Right lobe of liver (tissue), 6 donors: ENCODE measurements around the gene REEP6. TPM values are rescaled to one million over a fixed set of nuclear protein-coding genes. Genes with fewer than 3 reads are reported as not detected.
"Not testable (repeated sequence)": the region's sequence is repeated elsewhere in the genome, so short reads cannot be mapped to it uniquely, and the experiment has no call there.

ENCODE experiments used
- ATAC-seq, 4 donors: fragments of 200-7000 bp; cut with Tn5 transposase; one replicate each; pipeline ENCODE4 v1.9.1; 2020; ENCODE audit warnings: mild to moderate bottlenecking in 4 of 4, moderate library complexity in 4 of 4
- DNase-seq, 3 donors: peaks; one replicate each; pipeline ENCODE4 v3.0.0-alpha.2; 2020
- H3K27ac ChIP-seq, 3 donors: fragments of 200-600 bp; one replicate each; pipeline ENCODE4 v1.8.0; 2022
- H3K27me3 ChIP-seq, 2 donors: fragments of 200-600 bp; one replicate each; pipeline ENCODE4 v1.8.0; 2022
- H3K36me3 ChIP-seq, 4 donors: fragments of 200-600 bp; sonication (generic) in 1 of 4; one replicate each; pipeline versions ENCODE4 v1.5.1 to v1.8.0; 2017 to 2022; ENCODE audit warnings: control low read depth in 1 of 4
- H3K4me1 ChIP-seq, 4 donors: fragments of 200-600 bp; sonication (generic) in 1 of 4; one replicate each; pipeline versions ENCODE4 v1.5.1 to v1.8.0; 2017 to 2022; ENCODE audit warnings: control low read depth in 1 of 4
- H3K4me3 ChIP-seq, 3 donors: fragments of 200-600 bp; one replicate each; pipeline ENCODE4 v1.8.0; 2022
- H3K9me3 ChIP-seq, 4 donors: fragments of 200-600 bp; sonication (generic) in 1 of 4; one replicate each; pipeline versions ENCODE4 v1.5.1 to v1.8.0; 2017 to 2022; ENCODE audit warnings: control low read depth in 1 of 4
- POLR2A ChIP-seq: fragments of 450-650 bp; IDR thresholded peaks from one replicate; pipeline ENCODE4 v1.6.1; 2017; ENCODE audit warnings: antibody characterized with exemption, mild to moderate bottlenecking
- WGBS: methylation state at CpG from one replicate; pipeline ENCODE4 v1.1.6; 2018; ENCODE audit warnings: low coverage, low lambda C conversion rate; ENCODE audit not compliant: insufficient coverage; ENCODE audit errors: missing lambda C conversion rate; 5-methylcytosine and 5-hydroxymethylcytosine counted together
- intact Hi-C, 2 donors: fragments of 100-400 bp; cut with DNase I; formaldehyde crosslinking; loops; one replicate each; pipeline versions ENCODE4 v1.11.2 to v1.14.1; 2022
- total RNA-seq, 6 experiments: library from RNA; depleted of rRNA in 2 of 6; stranded (reverse); fragments of >200 nt in 2 of 6; fragmentation: NEBNext Ultra II Directional in 3 of 6; extraction: Animal tissue kit (Norgen Biotek cat#: 25700) in 3 of 6; gene quantifications; one replicate each; pipeline versions ENCODE4 v1.1.0 to v1.2.4, GENCODE V29; 2016 to 2023
- TF ChIP-seq, protein P1 (sequence below), 4 donors: fragments of 200-600 bp in 3 of 4; fragments of 450-650 bp in 1 of 4; IDR thresholded peaks; one replicate each; pipeline versions ENCODE4 v1.5.1 to v1.8.0; 2016 to 2022; ENCODE audit warnings: antibody characterized with exemption in 4 of 4, mild to moderate bottlenecking in 2 of 4
- donor health status: DM: no; HTN: yes; CAD: no.
- donor health status: DM: no; HTN: no; CAD: no.
- donor health status: DM: no; HTN: no; CAD: no.
- donor health status: DM: no; HTN: yes; CAD: no.
- donor health status: DM: no; HTN: yes; CAD: no.

Gene REEP6
- total RNA-seq, 6 experiments from 2014 or later = 113 to 218 (median 177) TPM

DNA sequence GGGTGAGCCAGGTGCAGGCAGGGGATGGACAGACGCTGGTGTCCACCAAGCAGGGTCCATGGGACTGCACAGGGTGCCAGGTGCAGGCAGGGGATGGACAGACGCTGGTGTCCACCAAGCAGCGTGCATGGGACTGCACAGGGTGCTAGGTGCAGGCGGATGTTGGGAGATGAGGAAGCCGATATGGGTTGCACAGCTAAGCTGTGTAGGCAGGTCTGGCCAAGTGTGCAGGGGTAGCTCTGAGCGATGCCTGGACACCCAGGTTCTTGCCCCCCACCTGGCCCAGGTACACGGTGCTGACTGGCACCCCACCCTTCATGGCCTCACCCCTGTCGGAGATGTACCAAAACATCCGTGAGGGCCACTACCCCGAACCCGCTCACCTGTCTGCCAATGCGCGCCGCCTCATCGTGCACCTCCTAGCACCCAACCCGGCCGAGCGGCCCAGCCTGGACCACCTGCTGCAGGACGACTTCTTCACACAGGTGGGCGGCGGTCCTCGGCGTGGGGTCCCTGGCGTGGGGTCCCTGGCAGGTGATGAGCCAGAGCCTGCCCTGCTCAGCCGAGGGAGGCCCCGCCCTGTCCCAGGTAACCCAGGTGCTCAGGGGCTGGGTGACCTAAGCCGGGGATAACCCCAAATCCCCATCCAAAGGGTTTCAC, 36.8 kb downstream of the REEP6 start:
- DNase-seq (no peak), ATAC-seq (no peak)
- TF ChIP-seq, protein P1, sequence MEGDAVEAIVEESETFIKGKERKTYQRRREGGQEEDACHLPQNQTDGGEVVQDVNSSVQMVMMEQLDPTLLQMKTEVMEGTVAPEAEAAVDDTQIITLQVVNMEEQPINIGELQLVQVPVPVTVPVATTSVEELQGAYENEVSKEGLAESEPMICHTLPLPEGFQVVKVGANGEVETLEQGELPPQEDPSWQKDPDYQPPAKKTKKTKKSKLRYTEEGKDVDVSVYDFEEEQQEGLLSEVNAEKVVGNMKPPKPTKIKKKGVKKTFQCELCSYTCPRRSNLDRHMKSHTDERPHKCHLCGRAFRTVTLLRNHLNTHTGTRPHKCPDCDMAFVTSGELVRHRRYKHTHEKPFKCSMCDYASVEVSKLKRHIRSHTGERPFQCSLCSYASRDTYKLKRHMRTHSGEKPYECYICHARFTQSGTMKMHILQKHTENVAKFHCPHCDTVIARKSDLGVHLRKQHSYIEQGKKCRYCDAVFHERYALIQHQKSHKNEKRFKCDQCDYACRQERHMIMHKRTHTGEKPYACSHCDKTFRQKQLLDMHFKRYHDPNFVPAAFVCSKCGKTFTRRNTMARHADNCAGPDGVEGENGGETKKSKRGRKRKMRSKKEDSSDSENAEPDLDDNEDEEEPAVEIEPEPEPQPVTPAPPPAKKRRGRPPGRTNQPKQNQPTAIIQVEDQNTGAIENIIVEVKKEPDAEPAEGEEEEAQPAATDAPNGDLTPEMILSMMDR (IDR thresholded peaks at IDR 0.05) = no peak
- no peak for TF ChIP-seq POLR2A
- Histone ChIP-seq H3K4me1 (no peaks in the 10 kb centered on the region), H3K9me3 (no peaks in the 10 kb centered on the region), H3K27ac (no peak overlapping the region), H3K27me3 (no peaks in the 10 kb centered on the region), H3K4me3 (no peak overlapping the region), H3K36me3 (no peaks in the 10 kb centered on the region)
- intact Hi-C loops = no loop called here
- WGBS = 25% methylated on average over 2 of the region's 27 CpGs

DNA sequence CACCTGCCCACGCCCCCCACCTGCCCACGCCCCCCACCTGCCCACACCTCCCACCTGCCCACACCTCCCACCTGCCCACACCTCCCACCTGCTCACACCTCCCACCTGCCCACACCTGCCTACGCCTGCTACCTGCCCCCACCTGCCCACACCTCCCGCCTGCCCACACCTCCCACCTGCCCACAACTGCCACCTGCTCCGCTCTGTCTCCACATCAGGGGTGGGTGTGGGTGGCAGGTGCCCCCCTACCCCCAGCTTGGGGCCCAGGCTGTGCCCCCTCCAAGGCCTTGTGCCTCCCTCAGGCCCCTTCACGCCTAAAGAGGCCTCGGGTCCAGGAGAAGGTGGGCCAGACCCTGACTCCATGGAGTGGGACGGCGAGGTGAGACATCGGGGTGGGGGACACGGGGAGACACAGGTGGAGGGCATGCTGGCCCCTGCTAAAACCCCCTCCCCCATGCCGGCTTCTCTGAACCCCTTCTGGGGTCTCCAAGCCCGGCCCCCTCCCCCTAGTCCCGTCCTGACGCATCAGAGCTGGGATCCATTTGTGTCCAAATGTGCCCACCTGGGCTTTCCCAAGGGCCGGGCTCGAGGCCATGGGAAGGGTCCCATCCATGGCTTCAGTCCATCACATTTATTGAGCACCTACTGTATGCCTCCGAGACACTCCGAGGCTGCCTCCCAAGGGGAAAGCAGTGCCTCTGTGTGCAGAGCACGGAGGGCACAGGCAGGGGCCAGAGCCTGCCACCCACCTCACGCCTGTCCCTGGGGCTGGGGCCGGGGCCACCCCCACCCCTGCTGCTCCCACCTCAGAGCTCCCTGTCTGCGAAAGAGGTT, 37.8 kb downstream of the REEP6 start:
- Histone ChIP-seq H3K36me3 (no peaks in the 10 kb centered on the region), H3K27ac (no peak overlapping the region), H3K4me1 (no peaks in the 10 kb centered on the region), H3K27me3 (no peaks in the 10 kb centered on the region), H3K9me3 (no peaks in the 10 kb centered on the region), H3K4me3 (no peak overlapping the region)
- ATAC-seq = no peak
- 51% methylated on average over 8 of the region's 23 CpGs for whole genome bisulfite sequencing
- intact Hi-C loops = no loop called here
- DNase-seq = no peak
- TF ChIP-seq, protein P1 (IDR thresholded peaks at IDR 0.05) = no peak
- TF ChIP-seq POLR2A = no peak

DNA sequence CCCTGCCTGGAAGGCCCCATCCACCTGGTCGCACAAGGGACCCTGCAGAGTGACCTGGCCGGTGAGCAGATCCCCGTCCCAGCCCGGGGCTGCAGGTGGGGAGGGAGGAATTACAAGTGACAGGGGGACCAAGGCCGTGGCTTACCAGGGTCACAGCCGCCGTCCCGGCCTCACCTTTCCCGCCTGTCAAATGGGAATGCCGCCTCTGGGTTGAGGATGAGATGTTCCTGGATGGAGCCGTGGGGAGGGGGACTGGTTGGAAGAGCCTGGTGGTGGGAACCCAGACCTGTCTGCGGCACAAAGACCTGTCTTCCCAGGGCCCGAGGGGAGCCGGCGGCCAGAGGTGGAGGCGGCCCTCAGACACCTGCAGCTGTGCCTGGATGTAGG, 38.4 kb downstream of the REEP6 start:
- Histone ChIP-seq H3K4me3 (no peak overlapping the region), H3K27me3 (no peaks in the 10 kb centered on the region), H3K4me1 (no peaks in the 10 kb centered on the region), H3K27ac (no peak overlapping the region), H3K36me3 (no peaks in the 10 kb centered on the region), H3K9me3 (no peaks in the 10 kb centered on the region)
- ATAC-seq = no peak
- TF ChIP-seq, protein P1 (IDR thresholded peaks at IDR 0.05) = no peak
- no peak for TF ChIP-seq POLR2A
- intact Hi-C loops = no loop called here
- whole genome bisulfite sequencing = no CpG with 5 or more reads among the region's 16 CpGs
- no peak for DNase-seq

DNA sequence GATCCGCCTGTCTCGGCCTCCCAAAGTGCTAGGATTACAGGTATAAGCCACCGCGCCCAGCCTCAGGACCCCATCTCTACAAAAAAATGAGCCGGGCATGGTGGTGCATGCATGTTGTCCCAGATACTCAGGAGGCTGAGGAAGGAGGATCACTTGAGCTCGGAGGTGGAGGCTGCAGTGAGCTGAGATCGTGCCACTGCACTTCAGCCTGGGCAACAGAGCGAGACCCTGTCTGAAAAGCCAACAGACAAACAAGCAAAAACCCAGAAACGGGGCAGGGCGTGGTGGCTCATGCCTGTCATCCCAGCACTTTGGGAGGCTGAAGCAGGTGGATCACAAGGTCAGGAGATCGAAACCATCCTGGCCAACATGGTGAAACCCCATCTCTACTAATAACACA, 39.9 kb downstream of the REEP6 start:
- H3K27ac ChIP-seq, H3K4me3 ChIP-seq, H3K9me3 ChIP-seq, H3K27me3 ChIP-seq, DNase-seq, ATAC-seq, H3K36me3 ChIP-seq, H3K4me1 ChIP-seq, intact Hi-C loops: not testable (repeated sequence)
- 88% methylated on average over 3 of the region's 11 CpGs for WGBS

DNA sequence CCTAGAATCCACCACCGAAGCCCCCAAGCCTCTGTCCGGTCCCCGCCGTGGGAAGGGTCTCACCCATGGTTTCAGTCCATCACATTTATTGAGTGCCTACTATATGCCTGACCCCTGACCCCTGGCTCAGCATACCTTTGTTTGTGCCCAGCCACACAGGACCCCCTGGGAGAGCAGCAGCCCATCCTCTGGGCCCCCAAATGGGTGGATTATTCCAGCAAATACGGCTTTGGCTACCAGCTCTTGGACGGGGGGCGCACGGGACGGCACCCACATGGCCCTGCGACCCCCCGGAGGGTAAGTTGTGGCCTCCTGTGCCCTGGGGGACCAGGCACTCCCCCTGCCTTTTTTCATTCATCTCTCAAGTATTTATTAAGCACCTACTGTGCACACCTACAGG, 40.6 kb downstream of the REEP6 start:
- ATAC-seq = no peak
- Histone ChIP-seq H3K36me3 (no peaks in the 10 kb centered on the region), H3K9me3 (no peaks in the 10 kb centered on the region), H3K4me3 (no peak overlapping the region), H3K27me3 (no peaks in the 10 kb centered on the region), H3K27ac (no peak overlapping the region), H3K4me1 (no peaks in the 10 kb centered on the region)
- TF ChIP-seq POLR2A = no peak
- TF ChIP-seq, protein P1 (IDR thresholded peaks at IDR 0.05) = no peak
- DNase-seq = no peak
- intact Hi-C loops = no loop called here
- 78% methylated on average over 6 of the region's 11 CpGs for WGBS
